Karpas-422 (cell line): ENCODE data around the gene USP20. TPM values are rescaled to one million over a fixed set of nuclear protein-coding genes. Genes with fewer than 3 reads are reported as not detected.

Experiments used
- DNase-seq: peaks from one replicate; pipeline ENCODE4 v3.0.0-alpha.2; 2015
- H2AFZ ChIP-seq: fragments of 200-600 bp; sonication (generic); 2 replicates; pipeline ENCODE4 v1.6.1; 2014; ENCODE audit warnings: antibody characterized with exemption, low read length, mixed read lengths
- H3K27ac ChIP-seq: fragments of 200-600 bp; sonication (generic); 2 replicates; pipeline ENCODE4 v1.5.1; 2014; ENCODE audit warnings: mild to moderate bottlenecking, low read length, moderate library complexity
- H3K27me3 ChIP-seq: fragments of 200-600 bp; sonication (generic); 2 replicates; pipeline ENCODE4 v1.6.1; 2014; ENCODE audit warnings: low read length, mixed read lengths
- H3K36me3 ChIP-seq: fragments of 200-600 bp; sonication (generic); 2 replicates; pipeline ENCODE4 v1.6.1; 2014; ENCODE audit warnings: low read length, mixed read lengths; ENCODE audit not compliant: insufficient read depth
- H3K4me1 ChIP-seq: fragments of 200-600 bp; sonication (generic); 2 replicates; pipeline ENCODE4 v1.6.1; 2014; ENCODE audit warnings: mild to moderate bottlenecking, low read length, mixed read lengths
- H3K4me2 ChIP-seq: fragments of 200-600 bp; sonication (generic); 2 replicates; pipeline ENCODE4 v1.6.1; 2014; ENCODE audit warnings: low read length, low read depth, mild to moderate bottlenecking; ENCODE audit not compliant: poor library complexity, severe bottlenecking
- H3K4me3 ChIP-seq: fragments of 200-600 bp; sonication (generic); 2 replicates; pipeline ENCODE4 v1.5.1; 2014; ENCODE audit warnings: mild to moderate bottlenecking, antibody characterized with exemption, low read length, mixed read lengths
- H3K79me2 ChIP-seq: fragments of 200-600 bp; sonication (generic); 2 replicates; pipeline ENCODE4 v1.6.1; 2014; ENCODE audit warnings: mild to moderate bottlenecking, low read length, mixed read lengths
- H3K9ac ChIP-seq: fragments of 200-600 bp; sonication (generic); 2 replicates; pipeline ENCODE4 v1.6.0; 2014; ENCODE audit warnings: low read length
- H3K9me2 ChIP-seq: fragments of 200-600 bp; sonication (generic), shearing (Covaris generic); replicated peaks from 2 replicates; pipeline ENCODE4 v1.6.0; 2014; ENCODE audit warnings: mild to moderate bottlenecking, low read length, moderate library complexity; ENCODE audit not compliant: insufficient read depth
- H3K9me3 ChIP-seq: fragments of 300-700, 200-600 bp; sonication (generic); 2 replicates; pipeline ENCODE4 v1.6.1; 2014; ENCODE audit warnings: low read length, mixed read lengths
- H4K20me1 ChIP-seq: fragments of 200-600 bp; sonication (generic); 2 replicates; pipeline ENCODE4 v1.6.1; 2014; ENCODE audit warnings: mild to moderate bottlenecking, antibody characterized with exemption, low read length, low read depth; ENCODE audit not compliant: insufficient read depth
- total RNA-seq: library from RNA; depleted of rRNA; stranded (reverse); fragments of >200 nt; shearing (Covaris generic); gene quantifications from 2 replicates; pipeline ENCODE4 v1.2.3, GENCODE V29; 2014; ENCODE audit warnings: low replicate concordance

Gene USP20
- total RNA-seq, 1 experiment from 2014 or later = 11.7 TPM

DNA sequence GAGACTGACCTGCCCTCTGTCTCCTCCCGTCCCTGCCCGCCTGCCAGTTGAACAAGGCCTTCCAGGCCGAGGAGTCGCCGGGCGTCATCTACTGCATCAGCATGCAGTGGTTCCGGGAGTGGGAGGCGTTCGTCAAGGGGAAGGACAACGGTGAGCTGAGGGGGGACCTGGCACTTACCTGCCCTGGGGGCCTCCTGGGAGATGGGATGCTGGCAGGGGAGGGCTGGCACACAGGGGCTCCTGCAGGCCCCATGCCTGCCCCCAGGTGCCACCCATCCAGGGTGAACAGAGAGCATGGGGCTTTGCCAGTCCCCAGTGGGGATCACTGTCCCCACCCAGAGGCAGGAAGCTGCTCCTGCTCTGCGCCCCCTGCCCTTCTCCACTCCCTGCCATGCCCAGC lies 43.0 kb downstream of the USP20 start:
- H3K36me3 ChIP-seq = no peaks in the 10 kb centered on the region; the same call in 1 of the 2 replicates

DNA sequence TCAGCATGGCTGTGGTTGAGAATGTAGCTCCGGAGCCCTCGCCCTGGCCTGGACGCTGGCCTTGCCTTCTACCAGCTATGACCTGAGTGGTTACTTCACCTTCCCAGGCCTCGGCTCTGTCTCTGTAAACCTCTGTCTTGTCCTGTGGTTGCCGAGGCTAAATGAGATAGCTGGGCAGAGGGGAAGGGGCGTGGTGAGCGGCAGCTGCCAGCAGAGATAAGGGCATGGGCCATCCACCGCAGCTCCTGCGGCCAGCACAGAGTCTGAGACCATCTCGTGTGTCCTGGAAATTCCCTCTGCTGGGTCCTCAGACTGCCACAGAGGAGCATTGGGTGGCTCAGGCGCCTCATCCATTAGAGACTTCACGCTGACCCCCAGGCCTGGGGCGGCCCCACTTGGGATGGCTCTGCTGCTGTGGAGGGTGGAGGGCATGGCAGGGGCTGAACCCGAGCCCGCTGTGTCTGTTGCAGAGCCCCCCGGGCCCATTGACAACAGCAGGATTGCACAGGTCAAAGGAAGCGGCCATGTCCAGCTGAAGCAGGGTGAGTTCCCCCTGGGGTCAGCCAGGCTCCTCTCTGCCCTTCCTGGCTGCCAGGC lies 43.9 kb downstream of the USP20 start:
- Histone ChIP-seq H3K36me3 (no peaks in the 10 kb centered on the region; the same call in 1 of the 2 replicates), H3K4me2 (no peak overlapping the region), H3K4me3 (no peak overlapping the region), H2AFZ (no peak overlapping the region), H3K9ac (no peak overlapping the region), H3K27me3 (no peaks in the 10 kb centered on the region), H3K9me3 (no peaks in the 10 kb centered on the region), H3K9me2 (no peaks in the 10 kb centered on the region), H3K4me1 (peaks cover 4% of the 10 kb centered on the region), H4K20me1 (no peaks in the 10 kb centered on the region), H3K27ac (no peak overlapping the region), H3K79me2 (no peaks in the 10 kb centered on the region)
- DNase-seq = no peak

More for the DNA sequence above, 43.0 kb downstream of the USP20 start:
- no peaks in the 10 kb centered on the region for H3K9me3 ChIP-seq
- no peak overlapping the region for H3K9ac ChIP-seq
- no peaks in the 10 kb centered on the region for H3K4me1 ChIP-seq
- no peak for DNase-seq
- H4K20me1 ChIP-seq = no peaks in the 10 kb centered on the region
- no peaks in the 10 kb centered on the region for H3K9me2 ChIP-seq
- no peaks in the 10 kb centered on the region for H3K27me3 ChIP-seq
- no peak overlapping the region for H3K4me2 ChIP-seq
- no peak overlapping the region for H2AFZ ChIP-seq
- no peak overlapping the region for H3K27ac ChIP-seq
- no peaks in the 10 kb centered on the region for H3K79me2 ChIP-seq
- no peak overlapping the region for H3K4me3 ChIP-seq

DNA sequence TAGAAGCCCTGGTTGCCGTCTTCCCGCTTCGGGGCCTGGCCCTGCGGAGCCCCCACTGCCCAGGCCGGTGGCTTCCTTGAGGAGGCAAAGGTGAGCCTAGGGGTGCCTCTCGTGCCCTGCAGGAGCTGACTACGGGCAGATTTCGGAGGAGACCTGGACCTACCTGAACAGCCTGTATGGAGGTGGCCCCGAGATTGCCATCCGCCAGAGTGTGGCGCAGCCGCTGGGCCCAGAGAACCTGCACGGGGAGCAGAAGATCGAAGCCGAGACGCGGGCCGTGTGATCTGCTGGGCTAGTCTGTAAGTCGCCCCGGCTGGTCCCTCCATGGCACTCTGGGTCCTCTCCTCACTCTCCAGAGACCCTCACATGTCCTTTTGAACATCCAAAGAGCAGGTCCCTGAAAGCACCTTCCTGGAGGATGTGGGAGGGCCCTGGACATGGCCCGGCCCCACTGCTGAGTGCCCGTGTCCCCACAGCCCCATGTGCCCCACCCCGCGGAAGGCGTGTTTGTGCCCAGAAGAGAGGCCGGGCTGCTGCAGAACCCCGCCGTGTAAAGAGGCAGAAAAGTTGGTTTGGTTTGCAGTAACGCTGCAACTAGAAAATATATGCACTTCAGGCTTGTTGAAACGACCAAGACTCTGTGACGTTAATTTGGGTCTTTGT lies 44.9 kb downstream of the USP20 start:
- Histone ChIP-seq H3K9me2 (no peaks in the 10 kb centered on the region), H3K4me1 (peaks cover 14% of the 10 kb centered on the region), H3K9me3 (no peaks in the 10 kb centered on the region), H3K4me2 (no peak overlapping the region), H3K4me3 (no peak overlapping the region), H3K27me3 (no peaks in the 10 kb centered on the region), H2AFZ (no peak overlapping the region), H3K27ac (no peak overlapping the region), H3K36me3 (no peaks in the 10 kb centered on the region; the same call in 1 of the 2 replicates), H4K20me1 (no peaks in the 10 kb centered on the region), H3K79me2 (no peaks in the 10 kb centered on the region), H3K9ac (no peak overlapping the region)
- no peak for DNase-seq

DNA sequence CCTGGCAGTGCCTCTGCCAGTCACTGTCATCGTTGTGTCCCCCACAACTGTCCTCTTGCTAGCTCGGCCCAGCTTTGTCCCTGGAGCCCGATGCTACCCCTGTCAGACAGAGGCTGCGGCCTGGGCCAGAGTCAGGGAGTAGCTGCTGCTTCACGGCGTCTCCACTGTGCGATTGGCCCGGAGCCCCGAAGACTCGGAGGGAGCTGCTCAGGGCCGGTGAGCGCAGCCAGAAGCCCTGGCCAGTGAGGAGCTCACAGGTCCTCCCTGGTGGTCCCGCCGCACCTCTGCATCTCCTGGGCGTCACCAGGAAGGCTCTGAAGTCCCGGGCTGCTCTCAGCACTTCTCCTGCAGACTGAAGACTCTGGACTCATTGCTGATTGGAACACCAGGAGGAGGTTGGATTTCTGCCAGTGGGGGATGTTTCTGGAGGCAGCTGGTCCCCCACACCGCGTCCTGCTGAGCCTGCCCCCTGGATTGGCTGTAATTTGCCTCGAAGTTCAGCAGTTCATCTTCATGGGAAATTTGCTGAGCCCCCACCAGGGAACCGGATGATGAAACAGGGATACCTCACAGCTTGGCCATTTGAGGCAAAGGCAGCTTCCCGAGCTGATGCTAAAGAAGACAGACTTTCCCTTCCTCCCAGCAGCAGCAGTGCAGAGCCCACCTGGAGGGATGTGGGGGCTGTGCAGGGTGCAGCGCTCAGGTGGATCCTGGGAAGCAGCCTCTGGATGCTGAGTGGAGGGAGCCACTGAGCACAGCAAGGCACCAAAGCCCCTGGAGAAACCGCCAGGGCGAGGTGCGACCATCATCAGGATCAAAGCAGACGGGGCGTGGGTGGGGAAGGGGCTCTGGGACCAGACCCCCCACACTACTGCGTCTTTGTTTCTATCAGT lies 45.6 kb downstream of the USP20 start:
- Histone ChIP-seq H3K9ac (no peak overlapping the region), H3K27me3 (no peaks in the 10 kb centered on the region), H3K9me3 (no peaks in the 10 kb centered on the region), H3K4me3 (no peak overlapping the region), H4K20me1 (no peaks in the 10 kb centered on the region), H3K36me3 (no peaks in the 10 kb centered on the region; the same call in 1 of the 2 replicates), H2AFZ (no peak overlapping the region), H3K27ac (no peak overlapping the region), H3K9me2 (no peaks in the 10 kb centered on the region), H3K79me2 (no peaks in the 10 kb centered on the region), H3K4me2 (no peak overlapping the region), H3K4me1 (peaks cover 21% of the 10 kb centered on the region)
- DNase-seq = no peak

DNA sequence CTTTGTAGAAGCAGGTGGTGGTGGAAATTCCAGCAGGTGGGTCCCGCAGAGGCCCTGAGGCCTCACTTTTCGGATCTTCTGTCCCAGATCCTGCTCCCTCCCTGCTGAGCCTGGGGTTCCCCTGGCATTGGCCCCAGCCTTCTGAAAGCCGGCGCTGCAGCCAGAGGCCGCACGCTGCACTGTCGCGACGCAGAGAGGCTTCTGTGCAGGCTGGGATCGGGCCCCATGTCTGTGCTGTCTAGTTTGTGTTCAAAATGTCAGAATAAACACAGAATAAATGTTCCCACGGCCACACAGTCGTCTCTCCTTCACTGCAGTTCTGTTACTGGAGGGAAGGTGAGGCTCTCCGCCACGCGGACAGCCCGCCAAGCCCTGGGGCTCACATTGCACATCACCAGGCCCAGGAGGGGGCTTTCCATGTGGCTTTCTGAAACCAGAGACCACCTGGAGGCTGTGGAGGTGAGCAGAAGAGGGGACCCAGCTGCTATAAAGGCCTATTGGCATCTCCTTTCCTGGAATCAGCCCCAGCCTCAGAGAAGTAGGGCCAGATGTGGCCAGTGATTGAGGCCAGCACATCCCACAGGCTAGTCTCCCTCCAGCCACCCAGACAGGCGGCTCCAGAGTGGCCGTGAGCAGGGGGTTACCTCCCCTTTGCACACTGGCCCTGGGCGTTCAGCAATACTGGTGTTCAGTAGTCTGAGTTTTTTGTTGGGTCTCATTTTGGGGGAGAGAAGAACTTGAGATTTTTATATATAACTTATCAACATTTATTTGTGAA lies 46.5 kb downstream of the USP20 start:
- no peak overlapping the region for H2AFZ ChIP-seq
- H4K20me1 ChIP-seq = no peaks in the 10 kb centered on the region
- no peak overlapping the region for H3K27ac ChIP-seq
- no peak overlapping the region for H3K4me3 ChIP-seq
- H3K4me2 ChIP-seq = no peak overlapping the region
- no peak overlapping the region for H3K9ac ChIP-seq
- no peaks in the 10 kb centered on the region for H3K9me3 ChIP-seq
- H3K79me2 ChIP-seq = peaks cover 3% of the 10 kb centered on the region; the same call in 1 of the 2 replicates
- no peaks in the 10 kb centered on the region for H3K9me2 ChIP-seq
- DNase-seq = no peak
- H3K27me3 ChIP-seq = no peaks in the 10 kb centered on the region
- H3K4me1 ChIP-seq = peaks cover 30% of the 10 kb centered on the region
- no peaks in the 10 kb centered on the region; the same call in 1 of the 2 replicates for H3K36me3 ChIP-seq

DNA sequence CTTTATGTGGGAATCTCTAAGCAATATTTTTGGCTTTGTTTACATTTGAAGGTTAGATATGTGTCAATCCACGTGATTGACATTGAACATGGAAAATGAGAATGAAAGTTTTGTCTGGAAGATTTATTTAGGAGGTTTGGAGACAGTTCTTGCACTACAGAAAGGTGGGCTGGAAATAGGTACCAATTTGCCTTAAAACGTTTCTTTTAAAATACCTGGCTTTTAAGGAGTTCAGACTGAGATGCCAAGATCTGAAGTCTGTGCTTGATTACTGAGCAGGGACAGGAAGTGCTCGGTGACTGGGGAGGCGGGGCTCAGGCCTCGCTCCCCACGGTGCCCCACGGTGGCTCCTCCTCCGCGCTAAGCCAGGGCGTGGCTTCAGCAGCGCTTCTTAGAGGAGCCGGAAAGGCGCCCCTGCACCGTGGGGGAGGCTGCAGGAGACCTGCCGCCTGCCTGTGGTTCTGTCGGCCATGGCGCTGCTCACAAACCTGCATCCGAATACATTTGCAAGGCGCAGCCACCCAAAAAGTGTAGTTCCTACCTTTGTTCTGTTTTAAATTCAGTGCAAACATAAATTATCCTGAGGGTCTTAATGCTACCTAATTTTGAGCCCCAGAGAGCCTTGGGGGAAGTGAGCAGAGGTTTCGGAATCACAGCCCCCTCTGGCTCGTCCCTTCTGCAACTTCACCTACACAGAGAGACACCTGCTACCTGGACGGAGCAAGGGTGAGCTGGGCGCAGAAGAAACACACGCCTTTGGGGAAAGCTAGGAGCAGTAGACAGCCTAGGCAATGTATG lies 49.2 kb downstream of the USP20 start:
- Histone ChIP-seq H3K4me3 (peak overlapping the region; percentile 64), H3K79me2 (peaks cover 5% of the 10 kb centered on the region; the same call in 1 of the 2 replicates), H3K36me3 (peaks cover under 1% of the 10 kb centered on the region), H3K4me1 (peaks cover 57% of the 10 kb centered on the region), H2AFZ (no peak overlapping the region), H4K20me1 (no peaks in the 10 kb centered on the region), H3K4me2 (peak overlapping the region; percentile 73), H3K9me3 (no peaks in the 10 kb centered on the region), H3K27ac (peak overlapping the region; percentile 93), H3K9me2 (no peaks in the 10 kb centered on the region), H3K27me3 (no peaks in the 10 kb centered on the region), H3K9ac (peak overlapping the region; percentile 75)
- peak; percentile 98 for DNase-seq

DNA sequence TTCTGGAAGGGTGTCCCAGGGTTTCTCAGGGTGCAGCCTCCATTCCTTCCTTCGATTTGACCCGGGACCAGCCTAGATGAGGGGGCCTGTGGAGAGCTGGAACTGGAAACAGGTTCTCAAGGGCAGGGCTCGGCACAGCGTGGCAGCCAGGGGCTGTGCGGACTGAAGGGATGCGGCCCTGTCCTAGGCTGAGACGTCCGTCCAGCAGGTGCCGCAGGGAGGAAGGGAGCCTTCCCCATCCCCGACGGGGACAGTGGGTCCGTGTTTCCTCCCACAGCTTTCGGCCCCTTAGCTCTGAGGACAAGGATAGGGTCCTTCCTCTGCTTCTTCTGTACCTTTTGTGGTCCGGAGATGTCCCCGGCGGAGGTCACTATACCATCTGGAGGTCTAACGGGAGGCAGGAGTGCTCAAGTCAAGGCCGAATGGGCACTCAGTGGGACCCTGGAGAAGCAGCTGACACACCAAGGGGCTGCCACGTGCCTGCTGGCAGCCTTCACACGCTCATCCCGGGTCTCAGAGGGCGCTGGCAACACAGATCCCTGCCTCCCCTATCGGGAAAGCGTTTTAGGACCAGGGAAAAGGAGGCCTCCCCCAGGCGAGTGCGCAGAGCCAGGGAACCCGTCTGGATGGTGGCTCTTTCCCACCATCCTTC lies 49.9 kb downstream of the USP20 start:
- DNase-seq = peak; percentile 72
- H3K4me1 ChIP-seq = peaks cover 63% of the 10 kb centered on the region

More for the DNA sequence above, 49.9 kb downstream of the USP20 start:
- Histone ChIP-seq H3K79me2 (peaks cover 5% of the 10 kb centered on the region; the same call in 1 of the 2 replicates), H3K36me3 (peaks cover 7% of the 10 kb centered on the region), H3K27ac (peak overlapping the region; percentile 93), H3K9ac (peak overlapping the region; percentile 75), H3K4me3 (peak overlapping the region; percentile 64), H4K20me1 (no peaks in the 10 kb centered on the region), H3K4me2 (peak overlapping the region; percentile 73), H3K9me3 (no peaks in the 10 kb centered on the region), H2AFZ (peak overlapping the region; percentile 0; the same call in 1 of the 2 replicates), H3K27me3 (no peaks in the 10 kb centered on the region), H3K9me2 (no peaks in the 10 kb centered on the region)
